Activated naive CD4-positive, alpha-beta T cell treated with anti-CD3 and anti-CD28 coated beads, Interleukin-2, amount 50 U/mL, for 24 hours (primary cell): ENCODE results near the gene STX2.
"Not testable (repeated sequence)": the region's sequence is repeated elsewhere in the genome, so short reads cannot be mapped to it uniquely, and the experiment has no call there.

ENCODE experiments used
- H3K27ac Mint-ChIP-seq: one replicate; pipeline ENCODE4 v1.8.0; 2021; ENCODE audit warnings: mild to moderate bottlenecking, mixed read lengths
- H3K27me3 Mint-ChIP-seq: one replicate; pipeline ENCODE4 v1.8.0; 2021; ENCODE audit warnings: mixed read lengths
- H3K36me3 Mint-ChIP-seq: one replicate; pipeline ENCODE4 v1.8.0; 2021; ENCODE audit warnings: mixed read lengths
- H3K4me1 Mint-ChIP-seq: one replicate; pipeline ENCODE4 v1.8.0; 2021; ENCODE audit warnings: mixed read lengths
- H3K4me3 Mint-ChIP-seq: one replicate; pipeline ENCODE4 v1.8.0; 2021; ENCODE audit warnings: mild to moderate bottlenecking, mixed read lengths
- H3K9me3 Mint-ChIP-seq: one replicate; pipeline ENCODE4 v1.8.0; 2021; ENCODE audit warnings: mixed read lengths

Gene STX2

DNA sequence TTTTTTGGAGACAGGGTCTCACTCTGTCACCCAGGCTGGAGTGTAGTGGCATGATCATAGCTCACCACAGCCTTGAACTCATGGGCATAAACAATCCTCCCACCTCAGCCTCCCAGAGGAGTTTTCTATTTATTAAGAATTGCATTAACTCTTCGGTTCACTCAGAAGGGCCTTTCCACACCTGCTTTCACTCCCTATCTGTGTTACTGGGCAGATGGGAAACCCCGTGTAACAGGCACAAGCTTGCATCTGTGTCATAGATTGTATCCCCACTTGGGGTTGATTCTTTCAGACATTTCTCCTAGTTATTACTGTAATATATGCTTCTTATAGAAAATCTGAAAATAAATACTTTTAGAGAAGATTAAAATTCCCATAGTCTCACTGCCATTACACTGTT, 38.7 kb downstream of the STX2 start:
- no peak overlapping the region for H3K4me3 Mint-ChIP-seq
- no peak overlapping the region for H3K27ac Mint-ChIP-seq
- peaks cover 19% of the 10 kb centered on the region for H3K36me3 Mint-ChIP-seq
- H3K9me3 Mint-ChIP-seq = no peaks in the 10 kb centered on the region
- peaks cover 7% of the 10 kb centered on the region for H3K4me1 Mint-ChIP-seq
- no peaks in the 10 kb centered on the region for H3K27me3 Mint-ChIP-seq

DNA sequence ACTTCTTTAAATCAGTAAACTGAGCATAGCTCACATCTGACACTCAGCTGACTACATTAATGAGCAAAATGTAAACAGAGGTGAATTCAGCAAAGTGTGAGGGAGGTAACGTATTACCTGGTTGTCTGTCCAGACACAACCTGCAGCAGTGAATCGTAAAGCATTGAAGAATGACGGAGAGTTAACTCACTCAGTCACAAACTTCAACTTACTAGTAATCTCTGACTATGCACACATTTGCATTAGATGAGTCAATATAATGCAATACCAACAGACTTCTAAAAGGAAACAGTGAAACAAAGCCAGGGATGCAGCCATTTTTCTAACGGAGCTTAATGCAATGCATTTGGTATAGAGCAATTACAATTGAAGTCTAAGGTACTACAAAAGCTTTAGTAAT, 40.0 kb downstream of the STX2 start:
- H3K9me3 Mint-ChIP-seq = no peaks in the 10 kb centered on the region

DNA sequence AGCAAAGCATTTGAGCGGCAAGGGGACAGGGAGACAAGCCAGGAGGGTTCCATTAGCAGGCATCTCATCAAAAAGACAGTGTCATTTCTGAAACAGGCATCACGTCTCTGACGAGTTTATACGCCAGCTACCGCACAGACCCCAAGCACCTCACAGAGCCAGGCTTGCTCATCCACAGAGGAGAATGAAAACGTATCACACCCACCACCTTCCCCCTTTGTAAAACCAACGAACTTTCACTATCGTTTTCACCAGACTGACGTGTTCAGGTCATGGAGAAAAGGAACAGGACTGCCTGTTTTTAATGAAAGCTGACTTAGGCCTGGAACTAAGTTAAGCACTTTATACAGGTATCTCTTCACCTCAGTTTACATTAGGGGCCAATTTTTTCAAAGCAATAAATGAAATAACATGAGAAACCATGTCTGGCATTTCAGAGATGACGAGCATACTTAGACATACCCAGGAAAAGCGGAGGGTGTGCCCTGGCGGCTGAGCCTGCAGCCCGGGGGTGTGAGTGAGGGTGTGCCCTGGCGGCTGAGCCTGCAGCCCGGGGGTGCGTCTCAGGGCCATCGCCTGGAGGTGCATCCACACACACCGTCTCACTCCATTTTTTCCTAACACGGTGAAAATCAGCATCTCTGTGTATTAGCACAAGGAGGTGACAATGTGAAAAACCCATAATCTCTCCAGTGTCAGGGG, 41.9 kb downstream of the STX2 start:
- no peaks in the 10 kb centered on the region for H3K9me3 Mint-ChIP-seq
- peak overlapping the region; percentile 58 for H3K4me3 Mint-ChIP-seq
- peak overlapping the region; percentile 62 for H3K27ac Mint-ChIP-seq
- H3K36me3 Mint-ChIP-seq = peaks cover 9% of the 10 kb centered on the region
- no peaks in the 10 kb centered on the region for H3K27me3 Mint-ChIP-seq
- H3K4me1 Mint-ChIP-seq = peaks cover 7% of the 10 kb centered on the region

More for the DNA sequence above, 40.0 kb downstream of the STX2 start:
- H3K36me3 Mint-ChIP-seq = peaks cover 14% of the 10 kb centered on the region
- peaks cover 7% of the 10 kb centered on the region for H3K4me1 Mint-ChIP-seq
- H3K27ac Mint-ChIP-seq = no peak overlapping the region
- no peak overlapping the region for H3K4me3 Mint-ChIP-seq
- no peaks in the 10 kb centered on the region for H3K27me3 Mint-ChIP-seq

- Mint-ChIP-seq H3K4me3 (no peak overlapping the region), H3K27me3 (no peaks in the 10 kb centered on the region), H3K4me1 (peaks cover 7% of the 10 kb centered on the region), H3K36me3 (peaks cover 9% of the 10 kb centered on the region), H3K27ac (no peak overlapping the region), H3K9me3 (no peaks in the 10 kb centered on the region)
These were observed 43.1 kb downstream of the STX2 start for GRCh38 chr12:130795906-130796305.

DNA sequence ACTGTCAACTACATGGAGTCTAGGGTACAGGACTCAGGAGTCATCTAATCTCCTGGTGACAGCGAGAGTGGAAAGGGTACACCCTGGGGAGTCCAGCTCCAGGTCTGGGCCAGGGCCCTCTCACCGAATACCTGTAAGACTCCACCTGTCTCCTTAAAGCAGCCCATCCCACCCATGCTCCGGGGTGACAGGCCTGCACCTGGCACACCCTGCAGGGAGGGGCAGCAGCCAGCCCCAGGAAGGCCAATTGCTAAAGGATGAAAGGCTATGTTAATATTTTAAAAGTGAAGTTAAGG, 45.5 kb downstream of the STX2 start:
- Mint-ChIP-seq H3K4me3 (no peak overlapping the region), H3K9me3 (no peaks in the 10 kb centered on the region), H3K36me3 (peaks cover 7% of the 10 kb centered on the region), H3K27me3 (no peaks in the 10 kb centered on the region), H3K27ac (no peak overlapping the region), H3K4me1 (peaks cover 7% of the 10 kb centered on the region)

DNA sequence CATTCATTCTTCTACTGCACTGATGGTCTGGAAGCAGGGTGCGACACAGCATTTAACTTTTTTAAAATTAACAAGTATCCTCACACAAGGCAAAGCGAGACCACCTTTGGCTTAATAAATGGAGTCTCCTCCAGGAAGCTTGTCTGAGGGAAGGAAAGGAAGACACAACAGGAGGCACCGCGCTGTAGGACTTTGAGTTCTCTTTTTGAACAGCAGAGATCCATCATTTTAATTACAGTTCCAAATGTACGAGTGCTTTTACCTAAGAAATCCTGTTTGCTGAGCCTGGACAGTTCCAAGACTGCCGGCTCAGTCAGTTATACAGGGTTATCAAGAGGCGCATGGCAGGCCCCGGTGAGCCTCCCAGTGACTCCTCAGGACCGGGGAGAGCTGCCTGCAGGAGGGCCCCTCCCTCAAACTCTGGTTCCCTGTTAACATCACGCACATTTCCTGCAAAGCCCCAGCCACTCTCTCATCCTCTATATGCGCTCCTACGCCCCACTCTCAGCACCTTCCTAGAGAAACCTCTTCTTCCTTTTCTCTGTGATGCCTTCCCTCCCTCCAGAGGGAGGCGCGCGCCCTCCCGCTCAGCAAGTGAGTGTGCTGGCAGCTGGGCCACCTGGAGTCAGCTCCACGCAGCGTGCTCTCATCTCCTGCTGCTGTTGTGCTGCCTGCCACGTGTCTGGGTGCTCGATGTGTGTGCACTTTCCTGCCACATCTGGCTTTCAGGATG, 46.1 kb downstream of the STX2 start:
- Mint-ChIP-seq H3K36me3 (peaks cover 7% of the 10 kb centered on the region), H3K9me3 (no peaks in the 10 kb centered on the region), H3K4me1 (peaks cover 7% of the 10 kb centered on the region), H3K4me3 (no peak overlapping the region), H3K27ac (no peak overlapping the region), H3K27me3 (no peaks in the 10 kb centered on the region)

DNA sequence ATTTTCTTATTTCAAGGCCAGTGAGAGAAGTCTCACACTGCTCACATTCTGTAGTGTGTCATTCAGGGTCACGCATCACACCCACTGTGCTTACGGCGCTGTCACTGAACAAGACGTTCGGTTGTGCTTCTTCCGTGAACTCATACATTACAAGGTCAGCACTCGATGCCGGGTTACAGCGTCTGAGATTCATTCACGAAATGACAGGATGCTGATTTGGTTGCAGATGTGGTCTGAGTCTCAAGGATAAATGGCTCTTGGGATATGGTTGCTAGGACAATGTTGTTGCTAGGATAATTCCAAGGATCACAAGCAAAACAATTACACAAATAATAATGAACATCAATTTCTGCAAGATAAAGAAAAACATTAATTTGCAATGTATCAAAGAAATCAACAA, 47.4 kb downstream of the STX2 start:
- Mint-ChIP-seq H3K4me1 (peaks cover under 1% of the 10 kb centered on the region), H3K27ac (no peak overlapping the region), H3K27me3 (no peaks in the 10 kb centered on the region), H3K4me3 (no peak overlapping the region), H3K9me3 (no peaks in the 10 kb centered on the region), H3K36me3 (peaks cover 11% of the 10 kb centered on the region)

DNA sequence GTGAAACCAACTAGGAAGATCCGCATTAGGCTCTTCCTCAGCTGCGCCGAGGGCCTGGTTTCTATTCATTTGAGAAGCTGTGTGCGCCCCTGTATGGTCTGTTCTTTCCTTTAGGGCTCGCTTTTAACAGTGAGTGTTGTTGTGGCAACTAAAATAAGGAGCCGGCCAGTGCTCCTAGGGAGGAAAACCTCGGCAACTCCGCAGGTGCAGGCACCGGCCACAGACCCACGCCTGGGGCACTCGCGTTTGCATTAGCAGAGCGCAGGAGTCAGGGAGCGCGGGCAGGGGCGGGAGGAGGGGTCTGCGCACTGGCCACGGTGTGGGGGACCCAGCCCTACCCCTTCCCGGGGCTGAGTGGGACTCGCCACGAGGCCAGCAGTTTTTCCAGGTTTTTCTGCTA, 50.5 kb downstream of the STX2 start:
- Mint-ChIP-seq H3K4me1 (no peaks in the 10 kb centered on the region), H3K9me3 (no peaks in the 10 kb centered on the region), H3K4me3 (no peak overlapping the region), H3K36me3 (peaks cover 26% of the 10 kb centered on the region), H3K27ac (no peak overlapping the region), H3K27me3 (no peaks in the 10 kb centered on the region)

DNA sequence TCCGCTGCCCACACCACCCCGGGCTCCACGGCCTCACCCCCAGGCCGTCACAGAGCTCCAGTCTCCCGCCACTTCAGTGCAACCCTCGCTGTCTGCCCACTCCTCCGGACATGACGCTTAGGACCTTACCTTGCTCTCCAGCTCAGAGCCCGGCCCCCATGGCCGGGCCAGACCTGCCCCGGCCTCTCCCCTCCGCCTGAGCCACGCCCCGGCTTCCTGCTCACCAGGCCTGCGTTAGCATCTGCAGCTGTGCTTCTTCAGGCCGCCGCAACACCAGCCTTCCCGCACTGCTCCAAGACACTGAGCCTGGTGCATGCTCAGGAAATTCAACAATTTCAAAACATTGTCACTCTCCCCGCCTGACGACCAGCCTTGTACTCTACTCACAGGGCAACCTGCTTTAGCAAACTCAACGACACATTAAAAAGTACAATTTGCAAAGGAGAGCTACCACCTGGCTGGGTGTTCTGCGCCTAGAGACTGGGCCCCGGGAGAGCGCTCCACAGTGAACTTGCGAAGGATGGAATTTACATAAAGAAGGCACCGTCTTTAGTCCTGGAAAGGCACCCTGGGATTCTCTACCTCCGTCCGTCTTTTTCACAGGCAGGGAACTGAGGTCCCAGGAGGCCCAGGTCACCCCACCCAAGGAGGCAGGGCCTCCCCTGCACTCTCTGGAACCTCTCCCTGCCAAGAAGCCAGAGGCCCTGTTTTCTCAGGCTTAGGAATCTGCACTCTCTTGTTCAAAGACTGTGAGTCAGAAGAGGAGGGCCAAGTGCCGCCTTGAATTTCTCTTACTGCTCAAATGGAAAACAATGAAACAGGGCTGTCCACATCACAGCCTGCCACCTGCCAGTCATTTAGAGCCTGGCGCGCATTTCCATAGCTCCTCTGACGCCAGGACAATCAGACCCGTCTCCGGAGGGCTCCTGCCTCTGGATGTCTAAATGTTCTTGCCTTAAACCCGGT, 51.3 kb downstream of the STX2 start:
- Mint-ChIP-seq H3K4me1 (no peaks in the 10 kb centered on the region), H3K4me3 (no peak overlapping the region), H3K27ac (no peak overlapping the region), H3K27me3 (no peaks in the 10 kb centered on the region), H3K9me3 (no peaks in the 10 kb centered on the region), H3K36me3 (peaks cover 30% of the 10 kb centered on the region)

GRCh38 chr12:130787041-130787440, 52.0 kb downstream of the STX2 start:
- Mint-ChIP-seq H3K4me1 (no peaks in the 10 kb centered on the region), H3K27ac (no peak overlapping the region), H3K27me3 (no peaks in the 10 kb centered on the region), H3K9me3 (no peaks in the 10 kb centered on the region), H3K36me3 (peaks cover 31% of the 10 kb centered on the region), H3K4me3 (no peak overlapping the region)

DNA sequence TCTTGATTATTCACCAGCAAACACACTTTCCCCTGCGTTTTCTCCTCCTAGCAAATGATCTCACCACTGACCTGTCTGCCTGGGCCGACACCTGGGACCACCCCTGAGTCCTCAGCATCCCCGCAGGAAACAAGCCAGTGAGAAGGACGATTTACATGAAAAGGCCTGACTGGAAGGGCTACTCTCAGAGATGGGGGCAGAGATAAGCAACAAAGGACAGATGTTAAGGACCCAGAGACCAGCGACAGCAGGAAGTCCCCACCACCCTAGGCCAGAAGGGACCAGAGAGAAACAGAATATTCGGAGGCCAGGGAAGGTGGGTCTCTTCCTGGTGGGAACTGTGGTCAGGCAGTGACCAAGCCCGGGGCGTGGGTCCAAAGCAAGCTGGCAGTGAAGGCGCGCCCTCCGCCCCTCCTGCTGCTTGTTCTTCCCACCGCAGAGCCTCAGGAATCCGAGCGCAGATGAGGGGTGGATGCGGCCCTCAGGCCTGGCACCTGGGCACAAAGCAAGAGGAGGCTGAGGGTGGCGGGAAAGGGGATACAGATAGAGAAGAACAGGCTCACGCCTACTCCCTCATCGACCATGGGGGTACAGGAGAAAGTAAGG, 55.8 kb downstream of the STX2 start:
- no peak overlapping the region for H3K27ac Mint-ChIP-seq
- no peaks in the 10 kb centered on the region for H3K9me3 Mint-ChIP-seq
- no peak overlapping the region for H3K4me3 Mint-ChIP-seq
- H3K4me1 Mint-ChIP-seq = no peaks in the 10 kb centered on the region
- H3K27me3 Mint-ChIP-seq = no peaks in the 10 kb centered on the region
- H3K36me3 Mint-ChIP-seq = peaks cover 26% of the 10 kb centered on the region

DNA sequence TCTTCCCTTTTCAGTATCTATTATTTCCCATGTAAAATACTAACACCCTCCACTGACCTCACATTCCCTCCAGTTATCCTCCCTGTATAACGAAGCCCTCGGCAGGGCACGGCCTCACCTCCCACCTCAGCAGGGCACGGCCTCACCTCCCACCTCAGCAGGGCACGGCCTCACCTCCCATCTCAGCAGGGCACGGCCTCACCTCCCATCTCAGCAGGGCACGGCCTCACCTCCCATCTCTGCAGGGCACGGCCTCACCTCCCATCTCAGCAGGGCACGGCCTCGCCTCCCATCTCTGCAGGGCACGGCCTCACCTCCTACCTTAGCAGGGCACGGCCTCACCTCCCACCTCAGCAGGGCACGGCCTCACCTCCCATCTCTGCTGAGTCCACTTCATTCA, 56.8 kb downstream of the STX2 start:
- peaks cover 22% of the 10 kb centered on the region for H3K36me3 Mint-ChIP-seq
- H3K4me3 Mint-ChIP-seq, H3K27ac Mint-ChIP-seq, H3K9me3 Mint-ChIP-seq, H3K27me3 Mint-ChIP-seq, H3K4me1 Mint-ChIP-seq: not testable (repeated sequence)

- Mint-ChIP-seq H3K4me1 (peaks cover 11% of the 10 kb centered on the region), H3K9me3 (no peaks in the 10 kb centered on the region), H3K27ac (no peak overlapping the region)
These were observed 58.0 kb downstream of the STX2 start for GRCh38 chr12:130780880-130781575.

DNA sequence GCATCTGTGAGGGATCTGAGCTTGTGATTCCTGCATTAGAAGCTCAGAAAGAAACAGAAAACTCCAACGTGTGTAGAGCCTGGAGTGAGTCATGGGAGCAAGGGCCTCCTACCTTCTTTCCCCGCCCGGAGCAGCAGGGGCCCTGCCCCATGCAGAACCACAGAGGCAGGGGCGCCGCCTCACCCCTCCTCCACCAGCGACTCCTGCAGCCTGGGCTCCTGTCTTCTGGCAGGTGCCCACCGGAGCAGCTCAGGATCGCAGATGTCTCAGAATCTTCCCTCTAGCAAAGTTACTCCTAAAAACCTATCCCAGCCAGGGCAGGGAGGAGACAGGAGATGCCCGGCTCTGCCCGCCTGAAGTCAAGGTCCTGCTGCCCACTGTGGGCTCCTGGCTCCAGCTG, 58.7 kb downstream of the STX2 start:
- Mint-ChIP-seq H3K36me3 (peaks cover 20% of the 10 kb centered on the region), H3K4me1 (peaks cover 18% of the 10 kb centered on the region), H3K4me3 (no peak overlapping the region), H3K27me3 (peaks cover 4% of the 10 kb centered on the region), H3K9me3 (no peaks in the 10 kb centered on the region), H3K27ac (no peak overlapping the region)

More at GRCh38 chr12:130780880-130781575, 58.0 kb downstream of the STX2 start:
- peaks cover 20% of the 10 kb centered on the region for H3K36me3 Mint-ChIP-seq
- H3K4me3 Mint-ChIP-seq = no peak overlapping the region
- peaks cover 3% of the 10 kb centered on the region for H3K27me3 Mint-ChIP-seq

DNA sequence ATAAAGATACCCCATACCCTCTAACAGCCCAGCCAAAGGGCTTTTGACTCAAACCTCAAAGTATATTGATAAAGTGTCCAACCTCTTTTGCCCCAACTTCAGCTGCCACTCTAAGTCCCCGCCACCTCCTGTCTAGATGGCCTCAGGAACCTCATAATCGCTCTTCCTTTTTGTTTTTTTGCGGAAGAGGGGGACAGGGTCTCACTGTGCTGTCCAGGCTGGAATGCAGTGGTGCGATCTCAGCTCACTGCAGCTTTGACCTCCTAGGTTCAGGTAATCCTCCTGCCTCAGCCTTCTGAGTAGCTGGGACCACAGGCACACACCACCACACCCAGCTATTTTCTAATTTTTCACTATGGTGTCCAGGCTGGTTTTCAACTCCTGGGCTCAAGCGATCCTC, 60.3 kb downstream of the STX2 start:
- H3K4me3 Mint-ChIP-seq = no peak overlapping the region

More for the DNA sequence above, 60.3 kb downstream of the STX2 start:
- Mint-ChIP-seq H3K27ac (no peak overlapping the region), H3K9me3 (no peaks in the 10 kb centered on the region), H3K4me1 (peaks cover 18% of the 10 kb centered on the region), H3K27me3 (peaks cover 4% of the 10 kb centered on the region), H3K36me3 (peaks cover 8% of the 10 kb centered on the region)
